PC-3 (cell line): ENCODE data around the gene ZNF638. TPM values are rescaled to one million over a fixed set of nuclear protein-coding genes. Genes with fewer than 3 reads are reported as not detected.

Source experiments
- ATAC-seq: fragments of 200-7000 bp; cut with Tn5 transposase; 2 replicates; pipeline ENCODE4 v1.9.1; 2020; ENCODE audit warnings: mild to moderate bottlenecking, moderate library complexity
- BruUV-seq: library from RNA; stranded (reverse); fragments of 400-500 nt; replicated peaks from 2 replicates; lab custom pipeline; 2021; lab: Mats Ljungman, UMichigan
- CTCF ChIA-PET: fragments of 300-600 bp; sonication (Branson Sonifier 250); formaldehyde crosslinking; loops from one replicate; lab custom pipeline; 2022; ENCODE audit warnings: antibody characterized with exemption; lab: Charles Lee
- POLR2A ChIA-PET: fragments of 300-600 bp; sonication (Branson Sonifier 250); formaldehyde crosslinking; loops from one replicate; lab custom pipeline; 2022; ENCODE audit warnings: antibody characterized with exemption; ENCODE audit not compliant: unreplicated experiment; lab: Charles Lee
- DNase-seq: peaks from one replicate; pipeline ENCODE4 v3.0.0-alpha.2; 2015
- H2AFZ ChIP-seq: fragments of 300-600 bp; sonication (generic); 2 replicates; pipeline ENCODE4 v1.6.0; 2016; ENCODE audit warnings: antibody characterized with exemption, low read length
- H3F3A ChIP-seq: fragments of 300-600 bp; sonication (generic); one replicate; pipeline ENCODE4 v1.6.0; 2017; ENCODE audit warnings: antibody characterized with exemption, low read length, control low read depth, mild to moderate bottlenecking; ENCODE audit not compliant: unreplicated experiment
- H3K27ac ChIP-seq: fragments of 300-600 bp; sonication (generic); 2 replicates; pipeline ENCODE4 v1.5.1; 2016; ENCODE audit warnings: mild to moderate bottlenecking, low read length
- H3K27me3 ChIP-seq: fragments of 300-600 bp; sonication (generic); 2 replicates; pipeline ENCODE4 v1.6.1; 2016; ENCODE audit warnings: low read length, mixed read lengths
- H3K36me3 ChIP-seq: fragments of 300-600 bp; sonication (generic); 2 replicates; pipeline ENCODE4 v1.6.1; 2016; ENCODE audit warnings: low read depth, mixed run types, low read length, mixed read lengths
- H3K4me1 ChIP-seq: fragments of 300-600 bp; sonication (generic); 2 replicates; pipeline ENCODE4 v1.5.1; 2016; ENCODE audit warnings: low read length; ENCODE audit not compliant: insufficient read depth
- H3K4me2 ChIP-seq: fragments of 300-600 bp; sonication (generic); 2 replicates; pipeline ENCODE4 v1.6.0; 2016; ENCODE audit warnings: low read length
- H3K4me3 ChIP-seq: fragments of 300-600 bp; sonication (generic); 2 replicates; pipeline ENCODE4 v1.5.1; 2016; ENCODE audit warnings: mild to moderate bottlenecking, low read length, mixed read lengths
- H3K79me2 ChIP-seq: fragments of 300-600 bp; sonication (generic); 2 replicates; pipeline ENCODE4 v1.6.1; 2017; ENCODE audit warnings: low read length, mixed read lengths
- H3K9ac ChIP-seq: fragments of 300-600 bp; sonication (generic); 2 replicates; pipeline ENCODE4 v1.6.0; 2016; ENCODE audit warnings: mild to moderate bottlenecking, low read length
- H3K9me2 ChIP-seq: fragments of 300-600 bp; sonication (generic); replicated peaks from 2 replicates; pipeline ENCODE4 v1.6.1; 2016; ENCODE audit warnings: mixed run types, low read length, mixed read lengths
- H3K9me3 ChIP-seq: fragments of 300-600 bp; sonication (generic); 2 replicates; pipeline ENCODE4 v1.6.1; 2016; ENCODE audit warnings: low read length, mixed read lengths
- H4K20me1 ChIP-seq: fragments of 300-600 bp; sonication (generic); 2 replicates; pipeline ENCODE4 v1.6.1; 2016; ENCODE audit warnings: low read length, mixed read lengths
- EZH2 ChIP-seq: fragments of 300-600 bp; sonication (generic); IDR thresholded peaks from one replicate; pipeline ENCODE4 v1.6.1; 2017; ENCODE audit warnings: antibody characterized with exemption, mild to moderate bottlenecking, low read length; ENCODE audit not compliant: unreplicated experiment
- EZH2phosphoT487 ChIP-seq: fragments of 300-600 bp; sonication (generic); IDR thresholded peaks from 2 replicates; pipeline ENCODE4 v1.6.1; 2018; ENCODE audit warnings: mild to moderate bottlenecking, antibody characterized with exemption, low read length, borderline replicate concordance
- intact Hi-C: fragments of 100-400 bp; cut with micrococcal nuclease; formaldehyde crosslinking; loops from 2 replicates; pipeline ENCODE4 v1.9.0; 2023
- total RNA-seq: library from RNA; depleted of rRNA; stranded (reverse); fragments of >200 nt; gene quantifications from 2 replicates; pipeline ENCODE4 v1.2.3, GENCODE V29; 2014
- TF ChIP-seq, protein P1 (sequence below): fragments of 300-600 bp; sonication (generic); conservative IDR thresholded peaks from 2 replicates; pipeline ENCODE4 v1.5.1; 2017; ENCODE audit warnings: antibody characterized with exemption, low read depth, mild to moderate bottlenecking, low read length

The ZNF638 gene
- total RNA-seq, 1 experiment from 2014 or later, result 93.2 TPM

DNA sequence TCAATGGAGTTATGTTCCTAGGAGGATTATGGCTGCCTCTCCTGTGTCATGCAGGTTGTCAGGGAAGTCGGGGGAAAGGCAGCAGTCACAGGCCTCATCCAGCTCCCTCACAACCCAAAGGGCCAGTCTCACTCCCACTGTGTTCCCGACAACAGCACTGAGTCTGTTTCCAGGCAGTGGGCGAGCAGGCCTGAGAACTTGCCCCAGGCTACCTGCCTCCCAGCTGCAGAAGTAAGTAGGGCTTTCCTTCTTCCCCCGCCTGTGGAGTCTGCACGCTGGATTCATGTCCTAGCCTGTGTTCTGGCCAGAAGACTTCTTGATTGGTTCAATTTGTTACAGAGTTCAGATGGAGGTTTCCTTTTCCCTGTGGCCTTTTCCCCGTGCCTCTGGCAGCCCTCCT is 8.2 kb upstream of the ZNF638 start:
- no peaks in the 10 kb centered on the region for H3K27me3 ChIP-seq
- CTCF ChIA-PET, result no interaction called here
- POLR2A ChIA-PET, result no interaction called here
- H3K9ac ChIP-seq, result no peak overlapping the region
- no peak overlapping the region for H2AFZ ChIP-seq
- H3K27ac ChIP-seq, result no peak overlapping the region
- H3K36me3 ChIP-seq, result no peaks in the 10 kb centered on the region
- intact Hi-C loops, result no loop called here
- no peaks in the 10 kb centered on the region for H3F3A ChIP-seq
- no peak for TF ChIP-seq EZH2phosphoT487
- H3K4me2 ChIP-seq, result no peak overlapping the region
- peaks cover 11% of the 10 kb centered on the region for H3K4me1 ChIP-seq
- H3K79me2 ChIP-seq, result 0 out of 2 replicates have a peak, but pooled peaks cover 9% of the 10 kb centered on the region
- H4K20me1 ChIP-seq, result no peaks in the 10 kb centered on the region
- ATAC-seq (no peak), DNase-seq (no peak)
- no TSS peak for BruUV-seq
- no peak overlapping the region for H3K4me3 ChIP-seq
- H3K9me2 ChIP-seq, result no peaks in the 10 kb centered on the region
- no peaks in the 10 kb centered on the region for H3K9me3 ChIP-seq

DNA sequence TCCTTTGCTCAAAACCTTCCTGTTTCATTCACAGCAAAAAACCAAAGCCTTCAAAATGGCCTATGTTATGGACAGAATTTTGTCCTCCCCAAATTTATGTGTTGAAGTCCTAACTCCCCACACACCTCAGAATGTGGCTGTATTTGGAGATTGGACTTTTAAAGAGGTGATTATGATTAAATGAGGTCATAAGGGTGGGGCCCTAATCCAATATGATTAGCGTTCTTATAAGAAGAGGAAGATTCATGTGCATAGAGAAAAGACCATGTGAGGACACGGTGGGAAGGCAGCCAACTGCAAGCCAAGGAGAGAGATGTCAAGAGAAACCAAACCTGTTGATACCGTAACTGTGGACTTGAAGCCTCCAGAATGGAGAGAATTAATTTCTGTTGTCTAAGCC is 4.6 kb upstream of the ZNF638 start:
- no peak overlapping the region for H3K9ac ChIP-seq
- no peaks in the 10 kb centered on the region for H3K9me2 ChIP-seq
- intact Hi-C loops, result no loop called here
- peaks cover 16% of the 10 kb centered on the region for H3K4me1 ChIP-seq
- ChIA-PET CTCF (no interaction called here), POLR2A (no interaction called here)
- H3F3A ChIP-seq, result no peaks in the 10 kb centered on the region
- H3K27me3 ChIP-seq, result no peaks in the 10 kb centered on the region
- no peak overlapping the region for H3K4me2 ChIP-seq
- no peak for ATAC-seq
- BruUV-seq, result no TSS peak
- no peaks in the 10 kb centered on the region for H3K36me3 ChIP-seq
- no peak overlapping the region for H2AFZ ChIP-seq
- no peaks in the 10 kb centered on the region for H4K20me1 ChIP-seq
- no peaks in the 10 kb centered on the region for H3K9me3 ChIP-seq
- DNase-seq, result no peak
- TF ChIP-seq, protein P1, sequence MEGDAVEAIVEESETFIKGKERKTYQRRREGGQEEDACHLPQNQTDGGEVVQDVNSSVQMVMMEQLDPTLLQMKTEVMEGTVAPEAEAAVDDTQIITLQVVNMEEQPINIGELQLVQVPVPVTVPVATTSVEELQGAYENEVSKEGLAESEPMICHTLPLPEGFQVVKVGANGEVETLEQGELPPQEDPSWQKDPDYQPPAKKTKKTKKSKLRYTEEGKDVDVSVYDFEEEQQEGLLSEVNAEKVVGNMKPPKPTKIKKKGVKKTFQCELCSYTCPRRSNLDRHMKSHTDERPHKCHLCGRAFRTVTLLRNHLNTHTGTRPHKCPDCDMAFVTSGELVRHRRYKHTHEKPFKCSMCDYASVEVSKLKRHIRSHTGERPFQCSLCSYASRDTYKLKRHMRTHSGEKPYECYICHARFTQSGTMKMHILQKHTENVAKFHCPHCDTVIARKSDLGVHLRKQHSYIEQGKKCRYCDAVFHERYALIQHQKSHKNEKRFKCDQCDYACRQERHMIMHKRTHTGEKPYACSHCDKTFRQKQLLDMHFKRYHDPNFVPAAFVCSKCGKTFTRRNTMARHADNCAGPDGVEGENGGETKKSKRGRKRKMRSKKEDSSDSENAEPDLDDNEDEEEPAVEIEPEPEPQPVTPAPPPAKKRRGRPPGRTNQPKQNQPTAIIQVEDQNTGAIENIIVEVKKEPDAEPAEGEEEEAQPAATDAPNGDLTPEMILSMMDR, result no peak
- TF ChIP-seq EZH2phosphoT487 (no peak), EZH2 (no peak)
- H3K27ac ChIP-seq, result no peak overlapping the region
- no peak overlapping the region for H3K4me3 ChIP-seq
- H3K79me2 ChIP-seq, result peaks cover 14% of the 10 kb centered on the region

DNA sequence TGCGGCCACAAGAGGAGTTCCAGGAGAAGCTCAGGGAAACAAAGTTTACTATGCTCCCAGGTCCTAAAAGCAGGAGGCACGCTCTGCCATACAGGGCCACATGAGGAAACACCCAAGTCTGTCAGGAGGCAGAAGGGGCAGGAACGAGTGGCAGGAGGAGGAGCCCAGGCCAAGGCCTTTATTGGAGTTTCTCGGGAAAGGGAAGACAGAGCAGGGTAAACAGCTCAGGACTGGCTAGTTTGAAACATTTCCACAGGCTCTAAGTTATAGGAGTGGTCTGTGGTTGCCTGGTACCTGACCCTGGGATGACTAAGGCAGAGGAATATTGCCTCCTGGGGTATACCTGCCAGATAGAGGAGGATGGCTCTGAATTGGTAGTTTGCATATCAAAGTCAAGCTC is 3.7 kb upstream of the ZNF638 start:
- Histone ChIP-seq H3K4me3 (no peak overlapping the region), H3K27ac (peak overlapping the region; percentile 2; the same call in 1 of the 2 replicates), H3K9me2 (no peaks in the 10 kb centered on the region), H3K79me2 (peaks cover 17% of the 10 kb centered on the region), H3F3A (no peaks in the 10 kb centered on the region), H2AFZ (0 out of 2 replicates have a peak overlapping the region, but pooled peaks have one; percentile 23), H3K9ac (no peak overlapping the region), H3K9me3 (no peaks in the 10 kb centered on the region), H4K20me1 (0 out of 2 replicates have a peak, but pooled peaks cover 6% of the 10 kb centered on the region), H3K36me3 (no peaks in the 10 kb centered on the region), H3K27me3 (no peaks in the 10 kb centered on the region), H3K4me2 (peak overlapping the region; percentile 2), H3K4me1 (peaks cover 16% of the 10 kb centered on the region)
- DNase-seq, result peak; percentile 67
- ChIA-PET CTCF (no interaction called here), POLR2A (no interaction called here)
- TF ChIP-seq EZH2 (no peak), EZH2phosphoT487 (no peak)
- TF ChIP-seq, protein P1, result no peak
- intact Hi-C loops, result no loop called here
- BruUV-seq, result no TSS peak
- peak; percentile 37 for ATAC-seq
